ENCODE results near the gene BRF1.
A peak's percentile ranks its signal among the peaks of the same experiment; 100 is the strongest.

BRF1 gene

GRCh38 chr14:105207460-105207901 lies 93.3 kb downstream of the BRF1 start:
- no peak for DNase-seq

DNA sequence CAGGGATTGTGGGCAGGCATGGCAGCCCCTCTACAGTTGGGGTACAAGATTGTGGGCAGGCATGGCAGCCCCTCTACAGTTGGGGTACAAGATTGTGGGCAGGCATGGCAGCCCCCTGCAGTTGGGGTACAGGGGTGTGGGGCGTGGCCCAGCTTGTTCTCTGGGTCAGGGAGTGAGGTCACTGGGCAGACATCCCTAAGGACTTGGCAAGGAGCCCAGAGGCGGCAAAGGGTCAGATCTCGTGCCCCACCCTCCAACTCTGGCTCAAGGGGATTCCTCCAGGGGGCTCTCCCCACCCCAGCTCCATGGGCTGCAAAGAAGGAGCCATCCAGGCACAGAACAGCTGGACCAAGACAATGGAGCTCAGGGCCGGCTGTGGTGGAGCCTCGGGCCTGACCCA lies 93.9 kb downstream of the BRF1 start:
- no peak for DNase-seq

- no peak for DNase-seq
These were observed 95.1 kb downstream of the BRF1 start for GRCh38 chr14:105205673-105206208.

DNA sequence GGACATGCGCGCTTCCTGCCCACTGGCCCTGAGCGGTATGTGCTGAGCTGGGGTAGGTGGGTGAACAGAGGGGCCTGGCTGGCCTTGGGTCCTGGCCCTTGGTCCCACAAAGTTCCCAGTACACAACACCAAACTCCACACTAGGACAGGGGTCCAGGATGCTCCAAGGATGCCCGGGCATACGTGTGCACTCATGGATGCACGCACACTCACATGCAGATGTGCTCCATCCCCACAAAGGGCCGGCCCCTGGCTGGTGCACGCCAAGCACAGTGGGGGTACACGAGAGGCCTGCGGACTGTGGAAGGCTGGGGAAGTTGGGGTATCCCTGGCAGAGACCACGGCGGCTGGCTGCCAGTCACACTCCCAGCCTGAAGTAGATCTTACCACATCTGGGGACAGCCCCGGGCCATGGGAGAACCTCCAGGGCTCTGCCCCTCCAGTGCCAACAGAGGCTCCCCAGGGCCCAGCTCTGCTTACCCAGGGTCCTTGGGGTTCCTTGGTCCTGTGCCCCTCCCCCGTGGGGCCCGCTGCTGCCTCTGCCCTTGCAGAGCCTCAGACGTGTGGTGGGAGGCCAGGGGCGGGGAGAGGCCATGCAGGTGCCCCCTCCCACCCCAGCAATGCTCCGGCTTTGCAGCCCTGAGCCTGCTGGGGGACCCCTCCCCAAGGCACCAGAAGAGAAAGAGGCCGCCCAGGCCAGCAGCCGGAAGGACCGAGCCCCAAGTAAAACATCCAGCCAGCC lies 95.7 kb downstream of the BRF1 start:
- DNase-seq = no peak

- no peak for DNase-seq
These were observed 96.4 kb downstream of the BRF1 start for GRCh38 chr14:105204206-105204930.

- no peak for DNase-seq
These were observed 97.1 kb downstream of the BRF1 start for GRCh38 chr14:105203701-105204100.

- DNase-seq = peak; percentile 53
These were observed 97.7 kb downstream of the BRF1 start for GRCh38 chr14:105203057-105203531.

DNA sequence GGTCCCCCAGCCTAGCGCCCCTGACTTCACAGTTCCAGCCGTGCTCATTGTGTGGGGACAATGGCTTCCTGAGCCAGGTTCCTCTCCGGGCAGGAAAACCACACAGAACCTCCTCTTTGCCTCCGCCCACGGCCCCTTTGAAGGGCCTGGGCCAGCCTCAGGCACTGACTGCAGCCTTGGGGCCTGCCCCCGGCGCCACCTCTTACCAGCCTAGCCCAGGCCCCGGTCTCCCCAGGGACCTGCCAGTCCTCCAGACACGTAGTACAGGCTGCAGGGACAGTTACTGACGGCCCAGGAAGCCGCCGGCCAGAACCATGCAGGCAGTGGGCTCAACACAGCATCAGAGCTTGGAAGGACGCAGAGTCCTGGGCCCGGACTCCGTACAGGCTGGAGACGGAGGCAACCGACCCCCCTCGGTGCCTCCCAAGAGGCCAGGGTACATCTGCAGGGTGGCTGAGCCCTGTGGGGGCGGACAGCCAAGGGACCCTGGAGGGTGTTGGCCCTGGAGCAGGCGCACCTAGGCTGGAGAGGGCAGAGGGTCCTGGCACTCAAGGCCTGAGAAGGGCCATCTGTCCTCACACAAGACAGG lies 98.8 kb downstream of the BRF1 start:
- DNase-seq = no peak

- no peak for DNase-seq
These were observed 99.5 kb downstream of the BRF1 start for GRCh38 chr14:105201156-105201924.

GRCh38 chr14:105200641-105201040 lies 100.2 kb downstream of the BRF1 start:
- no peak for DNase-seq

- DNase-seq = no peak
These were observed 100.7 kb downstream of the BRF1 start for GRCh38 chr14:105200074-105200473.

DNA sequence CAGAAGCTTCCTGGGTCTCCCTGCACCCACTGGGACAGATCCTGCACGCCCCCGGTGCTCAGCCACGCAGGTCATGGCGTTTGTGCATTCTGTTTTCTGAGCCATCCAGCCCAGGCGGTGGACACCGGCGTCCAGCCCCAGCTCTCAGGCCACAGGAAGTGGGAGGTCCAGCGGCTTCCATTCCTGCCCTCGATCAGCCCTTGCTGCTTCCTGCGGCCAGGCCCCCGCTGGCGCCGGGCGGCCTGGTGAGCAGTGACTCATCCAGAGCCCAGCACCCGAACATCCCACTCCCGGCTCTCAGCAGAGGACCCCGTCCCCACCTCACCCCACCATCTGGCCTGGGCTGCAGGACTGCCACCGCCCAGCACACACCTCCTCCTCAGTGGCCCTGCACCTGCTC lies 101.7 kb downstream of the BRF1 start:
- DNase-seq = no peak

DNA sequence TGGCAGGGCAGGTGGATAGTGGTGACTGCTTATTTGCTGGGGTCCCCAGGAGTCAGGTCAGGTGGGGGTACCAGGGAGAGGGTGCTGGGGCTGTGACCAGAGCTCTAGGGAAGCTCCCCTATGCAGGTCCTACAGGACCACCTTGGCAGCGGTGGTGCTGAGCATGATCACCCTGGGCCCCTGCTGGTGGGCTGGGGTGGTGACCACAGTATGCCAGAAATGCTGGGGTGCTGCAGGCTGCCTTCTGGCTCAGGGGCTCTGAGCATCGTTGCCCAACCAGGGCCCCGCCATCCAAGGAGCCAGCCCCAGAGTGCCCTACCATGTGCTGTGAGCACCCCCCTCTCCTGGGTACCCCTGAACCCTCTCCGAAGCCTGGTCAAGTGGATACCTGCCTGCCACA lies 102.2 kb downstream of the BRF1 start:
- DNase-seq = no peak

DNA sequence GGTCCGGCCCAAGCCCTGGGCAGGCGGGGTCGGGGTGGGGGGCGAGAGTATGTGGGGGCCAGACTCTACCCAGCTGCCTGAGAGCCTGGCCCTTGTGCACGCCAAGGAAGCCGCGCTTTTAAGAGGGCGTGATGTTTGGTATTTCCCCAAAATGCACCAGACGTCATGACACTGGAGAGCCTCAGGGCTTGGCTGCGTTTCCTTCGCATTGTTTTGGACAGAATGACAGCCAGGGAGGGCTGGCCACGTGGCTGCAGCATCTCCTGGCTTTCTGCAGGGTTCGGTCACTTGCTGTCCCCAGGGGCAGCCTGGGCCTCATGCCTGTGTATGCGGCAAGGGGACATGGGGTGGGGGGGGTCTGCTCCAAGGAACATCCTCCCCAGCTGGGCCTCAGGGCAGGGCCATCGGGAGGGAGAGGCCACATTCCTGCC lies 103.6 kb downstream of the BRF1 start:
- DNase-seq = peak; percentile 6

DNA sequence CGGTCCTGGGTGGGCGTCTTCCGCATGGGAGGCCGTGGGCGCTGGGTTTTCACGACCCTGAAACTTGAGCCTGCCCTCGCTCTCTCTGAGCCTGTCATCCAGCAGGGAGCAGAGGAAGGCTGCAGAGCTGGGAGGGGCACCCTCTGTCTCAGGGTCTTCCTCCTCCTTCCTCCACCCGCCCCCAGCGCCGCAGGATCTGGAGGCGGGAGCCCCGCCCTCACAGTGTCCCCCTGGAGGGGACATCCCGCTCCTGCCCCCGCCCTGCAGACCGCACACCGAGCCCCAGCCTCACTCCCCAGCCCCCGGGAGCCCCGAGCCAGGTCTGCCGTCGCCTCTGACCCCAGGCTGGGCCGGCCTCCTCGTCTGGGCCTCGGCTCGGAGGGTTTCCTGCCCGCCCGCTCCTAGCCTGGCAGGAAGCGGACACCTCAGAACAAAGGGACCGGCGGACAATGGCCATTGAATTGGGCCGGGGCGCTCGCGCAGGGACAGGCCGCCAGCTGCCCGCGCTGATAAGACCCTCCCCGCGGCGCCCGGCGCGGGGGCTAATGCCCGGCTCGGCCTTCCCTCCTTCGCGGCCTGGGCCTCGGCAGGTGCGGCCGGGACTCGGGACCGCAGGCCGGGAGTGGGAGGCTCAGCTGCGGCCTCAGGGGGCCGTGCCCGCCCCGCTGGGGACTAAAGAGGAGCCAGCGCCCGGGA lies 104.4 kb downstream of the BRF1 start:
- DNase-seq = no peak

DNA sequence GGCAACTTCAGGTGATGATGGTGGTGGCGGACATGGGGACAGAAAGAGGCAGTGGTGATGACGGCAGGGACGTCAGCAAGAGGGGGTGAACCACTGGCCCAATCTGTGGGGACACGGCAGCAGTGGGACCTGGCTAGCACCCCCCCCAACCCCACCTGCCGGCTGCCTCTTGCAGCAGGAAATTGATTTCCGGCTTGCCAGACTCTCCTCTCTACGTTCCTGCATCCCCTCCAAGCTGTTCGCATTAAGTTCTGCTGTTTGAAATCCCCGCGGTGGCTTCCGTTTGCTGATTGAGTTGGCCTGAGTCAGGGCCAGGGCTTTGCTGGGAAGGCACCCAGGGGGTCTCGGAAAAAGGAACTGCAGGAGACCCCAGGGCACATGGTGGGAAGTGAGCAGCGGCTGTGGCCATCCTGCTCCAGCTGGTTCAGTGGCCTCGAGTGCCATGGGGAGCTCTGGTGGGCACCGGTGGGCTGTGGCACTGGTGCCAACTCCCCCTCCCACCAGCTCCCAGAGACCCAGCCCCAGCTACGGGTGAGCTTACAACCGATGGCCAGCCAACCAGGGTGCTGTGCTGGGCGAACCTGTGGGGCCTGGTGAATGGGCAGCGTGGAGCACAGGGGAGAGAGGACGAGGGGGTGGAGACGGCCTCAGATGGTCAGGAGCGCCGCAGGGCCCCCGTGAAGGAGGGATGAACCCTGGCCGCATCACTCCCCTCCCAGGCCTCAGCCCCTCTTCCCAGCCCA lies 105.1 kb downstream of the BRF1 start:
- DNase-seq = no peak

GRCh38 chr14:105195051-105195450 lies 105.8 kb downstream of the BRF1 start:
- no peak for DNase-seq

DNA sequence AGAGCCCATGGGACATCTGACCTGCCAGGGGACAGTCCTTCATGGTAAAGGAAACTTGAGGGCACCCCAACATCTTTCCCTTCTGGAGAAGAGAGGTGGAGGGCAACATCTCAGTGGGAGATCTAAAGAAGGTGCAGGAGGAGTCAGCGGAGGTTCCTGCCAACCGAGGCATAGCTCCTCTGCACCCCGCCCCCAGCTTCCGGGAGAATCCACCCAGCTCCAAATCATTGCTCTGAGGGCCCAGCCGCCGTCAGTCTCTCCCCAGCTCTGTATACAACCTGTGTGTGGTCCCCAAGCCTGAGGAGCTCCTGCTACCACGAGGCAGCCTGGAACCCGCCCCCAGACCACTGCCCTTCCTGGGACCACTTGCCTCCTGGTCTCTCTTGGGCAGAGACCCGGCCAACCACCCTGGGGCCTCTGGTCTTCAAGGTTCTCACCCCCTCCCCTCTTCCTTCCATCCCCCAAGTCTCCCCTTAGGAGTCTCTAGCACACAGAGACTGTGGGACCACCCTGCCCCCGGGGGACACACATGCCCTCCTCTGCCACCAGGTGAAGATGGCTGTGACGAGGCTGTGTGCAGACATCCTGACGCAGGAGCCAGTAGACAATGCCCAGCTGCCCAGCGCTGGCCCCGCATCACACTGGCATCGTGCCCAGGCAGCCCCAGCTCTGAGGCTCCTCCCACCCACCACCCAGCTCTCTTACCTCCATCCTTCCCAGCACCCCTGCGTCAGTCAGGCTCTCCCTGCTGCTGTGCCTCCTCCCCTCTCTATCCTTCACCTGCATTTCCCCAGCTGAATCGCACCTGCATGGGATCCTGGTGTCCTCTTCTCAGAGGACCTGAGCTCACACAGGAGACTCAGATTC lies 106.7 kb downstream of the BRF1 start:
- no peak for DNase-seq

DNA sequence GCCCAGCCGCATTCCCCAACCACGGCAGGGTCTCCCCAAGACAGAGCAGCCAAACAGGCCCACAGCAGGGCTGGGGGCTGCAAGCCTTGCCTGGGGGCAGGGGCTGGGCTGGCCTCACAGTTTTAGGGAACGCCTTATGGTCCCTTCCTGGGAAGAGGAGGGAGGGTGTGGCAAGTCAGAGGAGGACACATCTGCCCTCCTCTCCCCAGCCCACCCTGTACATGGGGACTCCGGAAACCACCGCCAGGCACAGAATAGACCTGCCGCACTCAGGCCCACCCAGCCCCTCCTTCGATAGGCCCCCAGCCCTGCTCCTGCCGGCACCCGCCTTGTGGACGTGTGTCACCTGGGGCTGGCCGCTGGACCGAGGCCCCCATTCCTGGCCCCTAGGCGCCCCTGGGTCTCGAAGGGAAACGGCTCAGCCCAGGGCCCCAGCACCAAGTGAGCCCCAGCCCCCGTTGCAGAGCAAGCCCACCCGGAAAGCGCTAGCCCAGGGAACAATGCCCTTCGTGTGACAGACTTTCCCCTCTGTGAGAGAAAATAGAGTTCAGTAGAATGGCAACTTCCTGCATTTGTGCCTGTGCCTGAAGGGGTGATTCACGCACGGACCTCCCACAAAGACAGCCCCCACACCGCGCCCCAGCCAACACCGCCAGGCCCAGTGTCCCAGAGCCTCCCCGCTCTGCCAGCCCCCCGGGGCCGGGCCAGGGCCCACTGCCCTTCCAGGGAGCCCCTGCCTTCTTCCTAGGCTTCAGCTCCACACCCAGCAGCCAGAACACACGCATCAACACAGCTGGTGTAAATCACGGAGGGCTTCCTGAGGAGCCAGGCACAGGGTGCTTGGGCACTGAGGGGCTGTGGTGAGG lies 107.7 kb downstream of the BRF1 start:
- DNase-seq = no peak
